HUES6 (cell line): ENCODE results near the gene MEIS2.

ENCODE experiments used
- H3K27ac ChIP-seq: 2 replicates; pipeline ENCODE4 v1.7.0; 2013; ENCODE audit warnings: low read depth, mild to moderate bottlenecking, low read length, inconsistent platforms
- H3K27me3 ChIP-seq: 2 replicates; pipeline ENCODE4 v1.6.1; 2013; ENCODE audit warnings: low read length; ENCODE audit not compliant: control insufficient read depth, insufficient read depth
- H3K36me3 ChIP-seq: 2 replicates; pipeline ENCODE4 v1.6.1; 2013; ENCODE audit warnings: low read length; ENCODE audit not compliant: control insufficient read depth, insufficient read depth
- H3K4me1 ChIP-seq: 2 replicates; pipeline ENCODE4 v1.6.1; 2013; ENCODE audit warnings: low read length; ENCODE audit not compliant: control insufficient read depth, insufficient read depth
- H3K4me3 ChIP-seq: 2 replicates; pipeline ENCODE4 v1.5.1; 2013; ENCODE audit warnings: low read depth, low read length
- H3K9ac ChIP-seq: one replicate; pipeline ENCODE4 v1.6.1; 2013; ENCODE audit warnings: mild to moderate bottlenecking, low read length
- H3K9me3 ChIP-seq: 2 replicates; pipeline ENCODE4 v1.6.1; 2013; ENCODE audit warnings: low read depth, low read length; ENCODE audit not compliant: control insufficient read depth, insufficient read depth

Gene MEIS2

DNA sequence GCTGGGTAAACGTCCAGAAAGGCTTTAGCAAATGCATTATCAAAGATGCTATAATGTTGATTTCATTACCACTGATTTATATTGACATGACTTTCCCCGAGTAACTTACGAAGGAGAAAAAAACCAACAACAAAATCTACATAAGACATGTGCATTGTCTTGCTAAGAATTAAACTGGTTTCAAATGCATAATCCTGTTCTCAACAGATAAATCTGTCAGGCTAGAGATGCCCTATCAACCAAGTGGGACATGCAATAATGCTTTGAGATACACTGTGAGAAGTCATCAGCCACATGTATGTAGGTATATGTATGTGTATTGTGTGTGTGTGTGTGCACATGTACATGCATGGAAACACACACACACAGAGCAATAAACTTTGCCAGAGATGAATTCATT lies 195.6 kb downstream of the MEIS2 start:
- H3K27me3 ChIP-seq = no peaks in the 10 kb centered on the region
- peaks cover 50% of the 10 kb centered on the region for H3K4me1 ChIP-seq
- H3K9ac ChIP-seq = no peak overlapping the region
- H3K36me3 ChIP-seq = no peaks in the 10 kb centered on the region
- H3K9me3 ChIP-seq = no peaks in the 10 kb centered on the region
- no peak overlapping the region for H3K4me3 ChIP-seq
- H3K27ac ChIP-seq = no peak overlapping the region

DNA sequence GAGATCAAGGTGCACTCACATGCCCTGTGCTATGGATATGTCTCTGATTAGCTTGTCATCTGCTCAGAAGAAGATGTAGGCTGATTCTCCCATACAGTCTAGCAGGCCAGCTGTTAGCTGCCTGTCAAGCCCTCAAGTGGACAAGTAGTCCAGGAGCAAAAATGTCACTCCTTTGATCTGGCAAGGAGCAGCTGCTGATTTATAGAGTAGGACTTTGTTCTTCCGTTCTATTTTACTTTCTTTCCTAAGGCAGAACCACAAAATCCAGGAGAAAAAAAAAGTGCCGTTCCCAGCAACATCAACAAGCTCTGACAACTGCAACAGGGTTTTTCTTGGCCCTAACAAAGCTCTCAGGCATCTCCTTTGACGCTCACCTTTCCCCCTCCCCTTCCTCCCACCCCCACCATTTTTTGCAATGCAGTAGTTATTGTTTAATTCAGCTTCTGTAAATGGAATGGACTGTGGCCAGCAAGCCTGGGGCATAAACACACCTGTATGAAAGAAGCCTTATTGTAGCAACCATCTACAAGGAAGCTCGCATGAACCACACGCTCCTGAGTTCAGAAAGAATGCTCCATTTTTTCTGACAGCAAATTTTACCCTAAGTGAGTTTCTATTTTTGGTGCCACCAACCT lies 196.3 kb downstream of the MEIS2 start:
- Histone ChIP-seq H3K27ac (no peak overlapping the region), H3K4me3 (no peak overlapping the region), H3K4me1 (peaks cover 52% of the 10 kb centered on the region), H3K9me3 (no peaks in the 10 kb centered on the region), H3K9ac (no peak overlapping the region), H3K27me3 (no peaks in the 10 kb centered on the region), H3K36me3 (no peaks in the 10 kb centered on the region)

DNA sequence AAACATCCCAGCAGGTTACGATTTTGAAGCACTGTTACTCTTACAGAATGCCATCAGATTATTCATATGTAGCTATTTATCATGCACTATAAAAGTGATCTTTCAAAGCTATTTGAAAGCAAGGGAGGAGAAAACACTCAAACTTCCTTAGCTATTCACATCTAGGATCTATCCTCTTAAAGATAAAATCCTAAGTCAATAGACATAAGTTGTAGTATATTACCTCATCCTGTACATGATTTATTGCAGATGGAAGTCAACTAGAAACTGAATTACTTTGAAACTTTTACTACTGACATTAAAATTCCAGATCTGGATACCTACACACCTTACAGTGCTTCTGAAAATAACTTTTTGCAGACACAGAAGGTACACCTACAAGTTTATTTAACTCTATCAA lies 197.2 kb downstream of the MEIS2 start:
- Histone ChIP-seq H3K9ac (no peak overlapping the region), H3K36me3 (no peaks in the 10 kb centered on the region), H3K27ac (no peak overlapping the region), H3K4me1 (peaks cover 60% of the 10 kb centered on the region), H3K9me3 (no peaks in the 10 kb centered on the region), H3K27me3 (no peaks in the 10 kb centered on the region), H3K4me3 (no peak overlapping the region)

DNA sequence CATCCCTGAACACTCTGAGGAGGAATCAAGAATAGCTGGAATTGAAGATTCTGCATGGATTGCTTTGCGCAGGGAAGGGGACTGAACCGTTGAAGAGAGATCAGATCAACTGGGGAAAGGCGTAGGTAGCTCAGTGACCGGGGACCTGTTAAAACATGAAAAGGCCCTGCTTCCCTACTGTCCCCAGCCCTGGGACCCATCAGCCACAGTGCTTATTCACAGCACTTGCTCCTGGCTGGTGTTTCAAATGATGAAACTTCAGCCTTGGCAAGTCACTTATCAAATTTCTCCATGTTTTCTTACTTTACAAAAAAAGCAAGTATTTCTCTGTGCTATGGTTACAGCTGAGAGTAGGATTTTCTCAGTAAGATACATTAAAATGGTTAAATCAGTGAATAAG lies 199.3 kb downstream of the MEIS2 start:
- no peaks in the 10 kb centered on the region for H3K36me3 ChIP-seq
- peaks cover 59% of the 10 kb centered on the region for H3K4me1 ChIP-seq
- no peaks in the 10 kb centered on the region for H3K9me3 ChIP-seq
- H3K9ac ChIP-seq = no peak overlapping the region
- H3K4me3 ChIP-seq = no peak overlapping the region
- peaks cover 7% of the 10 kb centered on the region; the same call in 1 of the 2 replicates for H3K27me3 ChIP-seq
- no peak overlapping the region for H3K27ac ChIP-seq

DNA sequence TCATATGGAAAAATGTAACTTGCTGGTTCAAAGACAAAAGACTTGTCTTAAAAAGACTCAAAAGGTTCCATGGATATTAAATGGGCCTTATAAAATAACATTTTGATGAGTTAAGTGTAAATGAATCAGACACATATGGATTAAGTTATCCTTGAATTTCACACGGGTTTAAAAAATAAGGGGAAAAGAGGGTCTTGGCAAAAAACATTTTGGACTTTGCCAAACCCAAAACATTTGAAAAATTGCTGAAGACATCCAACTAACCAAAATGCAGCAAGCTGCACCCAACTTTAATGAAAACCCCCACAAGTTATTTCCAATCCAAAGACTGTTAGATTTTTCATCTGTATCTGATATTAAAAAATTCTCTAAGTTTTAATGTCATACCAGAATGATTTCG lies 200.7 kb downstream of the MEIS2 start:
- no peak overlapping the region for H3K4me3 ChIP-seq
- H3K36me3 ChIP-seq = no peaks in the 10 kb centered on the region
- peaks cover 52% of the 10 kb centered on the region for H3K4me1 ChIP-seq

DNA sequence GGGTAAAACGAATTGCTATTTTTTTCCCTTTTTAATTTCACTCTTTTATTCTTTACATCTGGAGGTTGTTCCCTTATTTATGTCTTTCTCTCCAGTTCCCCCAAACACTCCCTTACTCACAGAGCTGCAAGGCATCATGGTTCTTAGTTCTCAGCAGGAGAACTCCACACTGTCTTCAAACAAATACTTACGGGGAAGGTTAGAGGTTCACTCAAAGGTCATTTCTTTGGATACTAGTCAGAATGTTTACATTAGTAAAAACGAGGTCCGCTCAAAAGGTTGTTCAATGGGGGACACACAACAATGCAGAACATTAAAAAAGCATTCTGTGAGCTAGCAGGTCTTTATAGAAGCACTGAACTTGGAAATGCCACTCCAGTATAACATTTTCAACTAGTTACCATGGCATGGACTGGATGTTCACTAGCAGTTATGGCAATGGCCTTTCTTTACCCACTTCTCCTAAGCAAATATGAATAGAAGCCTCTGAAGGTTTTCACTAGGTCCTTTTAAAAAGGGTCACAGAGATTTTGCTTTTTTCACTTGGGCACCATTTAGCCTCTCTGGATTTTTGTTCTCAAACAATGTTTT lies 201.7 kb downstream of the MEIS2 start:
- no peaks in the 10 kb centered on the region for H3K36me3 ChIP-seq
- no peaks in the 10 kb centered on the region for H3K9me3 ChIP-seq
- H3K27me3 ChIP-seq = peaks cover 14% of the 10 kb centered on the region; the same call in 1 of the 2 replicates
- H3K9ac ChIP-seq = no peak overlapping the region
- H3K4me3 ChIP-seq = peak overlapping the region; percentile 7; the same call in 1 of the 2 replicates
- H3K27ac ChIP-seq = no peak overlapping the region
- peaks cover 41% of the 10 kb centered on the region for H3K4me1 ChIP-seq

More for the DNA sequence above, 200.7 kb downstream of the MEIS2 start:
- Histone ChIP-seq H3K9ac (no peak overlapping the region), H3K27ac (no peak overlapping the region), H3K27me3 (peaks cover 13% of the 10 kb centered on the region; the same call in 1 of the 2 replicates), H3K9me3 (no peaks in the 10 kb centered on the region)

DNA sequence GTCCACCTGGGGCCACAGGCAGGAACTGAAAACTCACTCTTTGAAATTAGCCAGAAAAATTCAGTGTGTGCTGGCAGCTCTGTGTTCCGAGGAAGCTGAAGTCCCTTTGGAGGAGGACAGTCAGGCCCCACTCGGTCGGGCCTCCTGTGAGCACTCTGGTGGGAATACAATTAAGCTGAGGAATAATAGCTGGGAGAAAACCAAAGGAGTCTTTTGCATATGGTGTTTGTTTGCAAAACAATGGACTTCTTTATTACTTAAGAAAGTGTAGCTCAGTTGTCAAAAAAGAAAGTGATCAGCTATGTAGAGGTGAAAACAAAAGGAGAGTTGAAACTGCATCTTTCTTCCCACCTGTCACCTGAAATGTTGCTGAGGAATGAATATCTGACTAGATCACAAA lies 202.5 kb downstream of the MEIS2 start:
- no peak overlapping the region for H3K27ac ChIP-seq

DNA sequence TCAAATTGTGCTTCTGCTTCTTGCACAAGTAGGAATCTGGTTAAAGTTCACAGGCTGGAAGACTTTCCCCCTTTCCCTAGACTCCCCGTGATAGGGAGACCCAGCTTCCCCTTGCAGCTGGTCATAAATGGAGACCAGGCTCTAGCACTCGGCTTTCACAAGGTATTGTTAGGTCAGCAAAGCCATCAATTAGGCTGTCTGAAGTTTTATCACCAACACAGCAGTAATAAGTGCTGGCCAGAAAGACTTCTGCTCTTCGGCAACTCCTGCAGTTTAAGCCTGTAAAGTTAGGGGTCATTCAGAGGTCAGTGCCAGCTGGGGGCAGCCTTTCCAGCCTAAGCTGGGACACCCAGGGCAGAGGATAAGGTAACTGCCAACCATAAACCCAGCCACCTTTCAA lies 203.4 kb downstream of the MEIS2 start:
- Histone ChIP-seq H3K4me1 (peaks cover 38% of the 10 kb centered on the region), H3K27ac (no peak overlapping the region), H3K36me3 (no peaks in the 10 kb centered on the region), H3K4me3 (no peak overlapping the region), H3K9ac (no peak overlapping the region), H3K9me3 (no peaks in the 10 kb centered on the region), H3K27me3 (peaks cover 15% of the 10 kb centered on the region; the same call in 1 of the 2 replicates)

More for the DNA sequence above, 202.5 kb downstream of the MEIS2 start:
- peaks cover 14% of the 10 kb centered on the region; the same call in 1 of the 2 replicates for H3K27me3 ChIP-seq
- peaks cover 38% of the 10 kb centered on the region for H3K4me1 ChIP-seq
- H3K36me3 ChIP-seq = no peaks in the 10 kb centered on the region
- H3K4me3 ChIP-seq = peak overlapping the region; percentile 33; the same call in 1 of the 2 replicates
- H3K9ac ChIP-seq = peak overlapping the region; percentile 21
- H3K9me3 ChIP-seq = no peaks in the 10 kb centered on the region

DNA sequence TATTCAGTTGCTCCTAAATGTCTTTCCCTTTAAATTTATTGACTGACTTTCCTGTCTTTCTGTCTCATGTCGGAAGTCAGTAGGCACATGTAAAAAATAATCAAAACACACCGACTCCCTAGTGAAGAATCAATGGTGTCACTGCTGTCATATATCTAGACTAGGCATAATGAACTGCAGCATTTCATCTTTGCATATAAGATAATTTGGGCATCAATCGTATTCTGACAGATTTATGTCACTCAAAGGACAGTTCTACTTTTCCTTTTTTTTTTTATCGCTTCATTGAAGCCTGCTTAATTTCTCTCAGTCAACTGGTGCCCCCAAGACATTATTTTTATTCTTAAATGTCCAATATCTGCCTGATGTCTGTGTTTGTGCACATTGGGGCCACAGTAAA lies 206.3 kb downstream of the MEIS2 start:
- Histone ChIP-seq H3K9ac (no peak overlapping the region), H3K9me3 (no peaks in the 10 kb centered on the region), H3K4me3 (no peak overlapping the region), H3K36me3 (no peaks in the 10 kb centered on the region), H3K4me1 (peaks cover 30% of the 10 kb centered on the region), H3K27ac (no peak overlapping the region), H3K27me3 (peaks cover 43% of the 10 kb centered on the region)

DNA sequence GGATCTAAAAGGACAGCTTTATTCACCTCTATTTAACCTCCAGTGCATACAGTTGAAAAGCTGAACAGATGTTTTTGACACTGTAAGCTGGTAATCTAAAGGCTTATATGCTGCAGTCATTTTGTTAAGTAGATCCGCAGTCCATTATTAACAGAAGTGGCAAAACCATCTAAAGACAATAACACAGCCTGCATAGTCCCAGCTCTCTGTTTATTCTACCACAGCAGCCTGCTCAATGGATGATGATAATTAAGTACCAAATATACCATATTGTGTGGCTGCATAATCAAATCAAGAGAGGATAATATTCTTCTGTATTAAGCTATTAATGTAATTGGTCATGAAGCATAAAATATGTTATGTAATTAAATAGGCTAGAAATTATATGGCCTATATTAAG lies 207.1 kb downstream of the MEIS2 start:
- H3K9me3 ChIP-seq = no peaks in the 10 kb centered on the region
- H3K4me3 ChIP-seq = no peak overlapping the region
- no peaks in the 10 kb centered on the region for H3K36me3 ChIP-seq
- peaks cover 51% of the 10 kb centered on the region for H3K27me3 ChIP-seq
- no peak overlapping the region for H3K9ac ChIP-seq
- no peak overlapping the region for H3K27ac ChIP-seq
- H3K4me1 ChIP-seq = peaks cover 30% of the 10 kb centered on the region
